ENCODE results near the gene PRUNE1.

Gene PRUNE1, protein sequence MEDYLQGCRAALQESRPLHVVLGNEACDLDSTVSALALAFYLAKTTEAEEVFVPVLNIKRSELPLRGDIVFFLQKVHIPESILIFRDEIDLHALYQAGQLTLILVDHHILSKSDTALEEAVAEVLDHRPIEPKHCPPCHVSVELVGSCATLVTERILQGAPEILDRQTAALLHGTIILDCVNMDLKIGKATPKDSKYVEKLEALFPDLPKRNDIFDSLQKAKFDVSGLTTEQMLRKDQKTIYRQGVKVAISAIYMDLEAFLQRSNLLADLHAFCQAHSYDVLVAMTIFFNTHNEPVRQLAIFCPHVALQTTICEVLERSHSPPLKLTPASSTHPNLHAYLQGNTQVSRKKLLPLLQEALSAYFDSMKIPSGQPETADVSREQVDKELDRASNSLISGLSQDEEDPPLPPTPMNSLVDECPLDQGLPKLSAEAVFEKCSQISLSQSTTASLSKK

DNA sequence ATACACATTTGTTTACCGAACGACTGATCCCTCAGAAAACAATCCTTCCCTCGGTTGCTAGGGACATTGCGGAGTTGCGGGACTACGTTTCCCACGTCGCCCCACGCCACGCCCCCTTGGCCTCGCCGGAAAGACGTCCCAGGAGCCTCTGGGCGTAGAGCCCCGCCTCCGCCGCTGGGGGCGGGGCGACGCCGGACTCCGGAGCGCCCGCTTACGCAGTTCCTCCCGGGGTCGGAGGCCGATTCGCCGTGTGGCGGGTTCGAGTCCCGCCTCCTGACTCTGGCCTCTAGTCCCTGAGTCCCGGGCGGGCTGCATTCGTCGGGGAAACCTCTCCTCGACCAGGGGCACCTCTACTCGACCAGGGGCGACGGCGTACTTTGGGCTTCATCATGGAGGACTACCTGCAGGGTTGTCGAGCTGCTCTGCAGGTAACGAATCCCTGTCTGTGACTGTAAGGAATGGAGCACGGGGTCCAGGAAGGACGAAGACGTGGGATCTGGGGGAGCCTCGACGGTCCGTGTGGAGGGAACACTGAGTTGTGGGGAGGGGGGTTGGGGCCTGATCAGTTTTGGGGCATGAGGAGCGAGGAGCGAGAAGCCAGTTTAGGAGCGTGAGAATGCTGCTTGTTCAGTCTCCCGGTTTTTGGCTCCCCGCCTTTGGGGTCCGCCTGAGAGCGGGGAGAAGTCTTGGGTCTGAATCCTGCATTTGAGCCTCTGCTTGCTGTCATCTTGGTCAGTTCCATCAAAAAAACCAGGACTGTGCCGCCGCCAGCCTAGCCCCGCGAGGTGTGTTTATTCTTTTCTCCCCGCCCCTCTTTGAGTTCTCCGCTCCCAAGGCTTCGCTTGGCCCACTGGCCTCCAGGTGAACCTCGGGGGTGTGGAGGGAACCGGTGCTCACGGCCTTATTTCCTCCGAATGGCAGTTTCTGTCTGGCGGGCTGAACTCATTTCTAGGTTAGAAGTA, at the start of gene PRUNE1:
Gene PRUNE1 (plus strand): TSS at position 206 of the 962 bp plus-strand sequence. CDS start 184 bp downstream, at position 390.
- DNase-seq = peak; percentile 89

DNA sequence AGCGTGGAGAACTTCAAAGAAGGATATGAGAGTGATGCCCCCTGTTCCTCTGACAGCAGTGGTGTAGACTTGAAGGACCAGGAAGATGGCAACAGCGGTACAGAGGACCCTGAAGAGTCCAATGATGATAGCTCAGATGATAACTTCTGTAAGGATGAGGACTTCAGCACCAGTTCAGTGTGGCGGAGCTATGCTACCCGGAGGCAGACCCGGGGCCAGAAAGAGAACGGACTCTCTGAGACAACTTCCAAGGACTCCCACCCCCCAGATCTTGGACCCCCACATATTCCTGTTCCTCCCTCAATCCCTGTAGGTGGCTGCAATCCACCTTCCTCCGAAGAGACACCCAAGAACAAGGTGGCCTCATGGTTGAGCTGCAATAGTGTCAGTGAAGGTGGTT, 47.6 kb upstream of the PRUNE1 start:
- no peak for DNase-seq

DNA sequence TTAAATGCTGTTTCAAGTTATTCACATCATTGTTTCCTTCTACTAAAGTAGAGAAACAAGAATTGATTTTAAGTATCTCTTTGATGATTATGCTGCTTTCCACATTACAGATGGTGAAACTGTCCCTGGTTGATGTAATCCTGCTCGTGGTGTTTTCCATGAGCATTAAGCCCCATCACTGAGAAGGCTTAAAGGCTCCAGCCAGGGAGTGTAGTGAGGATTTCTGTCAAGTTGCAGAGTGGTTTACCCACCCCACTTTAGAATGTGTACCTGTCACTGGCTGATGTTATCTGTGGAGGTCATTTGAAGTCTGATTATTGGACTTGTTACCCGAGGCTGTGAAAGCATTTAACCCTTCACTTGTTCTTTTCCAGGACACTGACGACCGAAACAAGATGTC, 46.5 kb upstream of the PRUNE1 start:
- no peak for DNase-seq

DNA sequence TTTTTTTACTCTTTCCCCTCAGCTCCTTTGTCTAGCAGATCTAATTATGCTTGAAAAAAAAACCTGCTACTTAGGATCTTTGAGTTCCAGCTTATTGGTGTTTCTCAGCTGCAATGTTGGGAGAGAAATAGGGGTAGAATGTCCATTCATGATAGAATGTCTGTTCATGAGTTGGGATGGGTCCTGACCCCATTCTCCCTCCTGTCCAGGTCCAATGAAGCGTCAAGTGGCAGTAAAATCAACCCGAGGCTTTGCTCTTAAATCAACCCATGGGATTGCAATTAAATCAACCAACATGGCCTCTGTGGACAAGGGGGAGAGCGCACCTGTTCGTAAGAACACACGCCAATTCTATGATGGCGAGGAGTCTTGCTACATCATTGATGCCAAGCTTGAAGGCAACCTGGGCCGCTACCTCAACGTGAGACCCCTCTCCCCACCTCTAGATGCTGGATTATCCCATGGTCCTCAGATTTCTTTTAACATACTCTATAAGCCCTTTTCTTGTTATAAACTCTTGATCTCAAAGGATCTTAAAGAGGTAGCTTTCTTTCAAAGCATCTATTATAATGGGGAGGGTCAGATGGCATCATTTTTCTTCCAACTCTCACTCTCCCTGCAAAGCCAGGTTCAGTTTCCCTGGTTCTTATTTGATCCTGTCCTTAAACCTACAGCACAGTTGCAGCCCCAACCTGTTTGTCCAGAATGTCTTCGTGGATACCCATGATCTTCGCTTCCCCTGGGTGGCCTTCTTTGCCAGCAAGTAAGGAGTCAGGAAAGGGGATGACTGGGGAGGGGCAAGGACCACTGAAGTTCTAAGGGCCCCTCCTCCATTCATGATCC, 44.7 kb upstream of the PRUNE1 start:
- DNase-seq = no peak

DNA sequence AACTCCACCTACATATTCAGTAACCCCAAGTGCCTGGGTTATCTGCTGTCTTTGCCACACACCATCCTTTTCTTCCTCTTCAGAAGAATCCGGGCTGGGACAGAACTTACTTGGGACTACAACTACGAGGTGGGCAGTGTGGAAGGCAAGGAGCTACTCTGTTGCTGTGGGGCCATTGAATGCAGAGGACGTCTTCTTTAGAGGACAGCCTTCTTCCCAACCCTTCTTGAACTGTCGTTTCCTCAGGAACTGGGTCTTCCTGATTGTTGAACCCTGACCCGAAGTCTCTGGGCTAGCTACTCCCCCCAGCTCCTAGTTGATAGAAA, 44.1 kb upstream of the PRUNE1 start:
- no peak for DNase-seq

DNA sequence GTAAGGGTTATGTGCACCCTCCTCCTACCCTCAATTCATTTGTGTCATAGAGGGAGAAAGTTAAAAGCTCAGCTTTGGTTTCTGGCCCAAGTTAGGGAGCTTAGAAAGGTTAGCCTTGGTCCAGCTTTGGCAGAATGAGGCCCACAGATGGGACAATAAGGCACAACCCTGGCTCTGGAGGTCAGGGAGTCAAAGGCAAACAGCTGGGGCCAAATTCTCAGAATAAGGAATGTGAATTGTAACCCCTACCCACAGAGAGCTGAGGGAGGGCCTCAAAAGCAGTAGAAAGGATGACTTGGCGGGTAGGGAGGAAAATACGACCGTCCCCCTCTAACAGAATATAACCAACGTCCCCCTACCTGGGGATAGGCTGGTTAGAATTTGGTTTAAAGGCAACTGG, 42.6 kb upstream of the PRUNE1 start:
- DNase-seq = no peak

DNA sequence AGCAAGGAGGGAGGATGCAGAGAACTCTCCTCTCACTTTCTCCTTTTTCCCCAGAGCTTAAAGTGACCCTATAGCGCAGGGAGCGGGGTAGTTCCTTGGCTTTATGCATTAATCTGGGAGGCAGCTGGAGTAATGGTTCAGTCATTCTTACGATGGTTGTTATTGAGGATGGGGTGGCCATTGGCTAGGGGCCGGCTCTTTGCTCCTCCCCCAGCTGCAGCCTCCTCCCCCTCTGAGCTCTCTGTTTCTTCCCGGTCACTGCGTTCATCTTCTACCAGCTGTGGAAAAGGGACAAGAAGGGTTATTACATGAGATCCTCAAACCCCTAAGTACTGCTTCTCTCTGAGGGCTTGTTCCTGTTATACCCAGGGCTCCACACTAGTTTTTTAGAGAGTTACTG, 42.2 kb upstream of the PRUNE1 start:
- DNase-seq = no peak

DNA sequence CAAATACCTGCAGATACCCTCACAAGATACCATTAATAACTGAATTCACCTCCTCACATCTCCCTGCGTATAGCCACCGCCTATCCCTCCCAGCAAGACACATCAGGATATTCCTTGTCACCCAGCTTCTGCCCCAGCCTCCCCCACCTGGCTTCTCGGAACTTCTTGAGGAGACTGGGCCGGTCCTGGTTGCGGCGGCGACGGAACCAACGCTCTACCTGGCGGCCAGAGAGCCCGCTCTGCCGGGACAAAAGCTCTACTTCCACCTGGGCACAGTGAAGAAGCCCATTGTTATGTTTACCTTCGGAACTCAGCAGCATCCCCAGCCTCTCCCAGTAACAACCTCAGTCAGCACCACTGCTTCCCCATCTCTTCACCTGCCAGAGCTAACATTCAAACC, 40.3 kb upstream of the PRUNE1 start:
- no peak for DNase-seq

DNA sequence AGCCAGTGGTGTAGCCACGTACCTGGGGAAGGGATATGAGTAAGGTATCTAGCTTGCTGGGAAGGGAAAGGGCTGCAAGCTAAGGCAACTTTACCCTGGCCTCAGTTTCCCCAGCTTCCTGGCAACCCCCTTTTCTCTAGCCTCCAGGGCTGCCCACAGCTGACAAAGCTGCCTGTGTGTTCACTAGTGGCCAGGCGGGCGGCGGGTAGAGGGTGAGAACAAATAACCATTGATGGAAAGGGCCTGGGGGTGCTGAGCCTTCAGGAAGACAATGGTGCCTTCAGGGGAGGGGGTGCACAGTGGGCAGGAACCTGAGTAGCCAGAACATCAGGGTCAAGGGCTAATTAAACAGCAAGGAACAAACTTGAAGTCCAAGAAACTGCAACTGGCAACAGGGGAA, 39.8 kb upstream of the PRUNE1 start:
- no peak for DNase-seq

DNA sequence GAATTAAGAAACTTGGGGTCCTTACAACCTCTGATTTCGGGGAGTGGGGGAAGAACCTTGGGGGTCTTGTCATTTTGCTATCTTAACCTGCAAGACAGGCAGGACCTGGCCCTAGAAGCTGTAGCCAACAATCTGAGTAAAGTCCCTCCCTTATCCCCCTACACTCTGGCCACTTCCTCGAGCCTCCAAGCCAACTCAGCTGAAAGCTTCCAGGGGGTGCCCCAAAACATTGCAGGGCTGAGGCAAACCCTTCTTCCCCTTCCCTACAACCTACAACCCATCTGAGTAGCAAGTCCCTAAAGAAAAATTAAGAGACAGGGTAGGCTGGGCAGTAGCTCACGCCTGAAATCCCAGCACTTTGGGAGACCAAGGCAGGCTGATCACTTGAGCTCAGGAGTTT, 38.6 kb upstream of the PRUNE1 start:
- DNase-seq = no peak

DNA sequence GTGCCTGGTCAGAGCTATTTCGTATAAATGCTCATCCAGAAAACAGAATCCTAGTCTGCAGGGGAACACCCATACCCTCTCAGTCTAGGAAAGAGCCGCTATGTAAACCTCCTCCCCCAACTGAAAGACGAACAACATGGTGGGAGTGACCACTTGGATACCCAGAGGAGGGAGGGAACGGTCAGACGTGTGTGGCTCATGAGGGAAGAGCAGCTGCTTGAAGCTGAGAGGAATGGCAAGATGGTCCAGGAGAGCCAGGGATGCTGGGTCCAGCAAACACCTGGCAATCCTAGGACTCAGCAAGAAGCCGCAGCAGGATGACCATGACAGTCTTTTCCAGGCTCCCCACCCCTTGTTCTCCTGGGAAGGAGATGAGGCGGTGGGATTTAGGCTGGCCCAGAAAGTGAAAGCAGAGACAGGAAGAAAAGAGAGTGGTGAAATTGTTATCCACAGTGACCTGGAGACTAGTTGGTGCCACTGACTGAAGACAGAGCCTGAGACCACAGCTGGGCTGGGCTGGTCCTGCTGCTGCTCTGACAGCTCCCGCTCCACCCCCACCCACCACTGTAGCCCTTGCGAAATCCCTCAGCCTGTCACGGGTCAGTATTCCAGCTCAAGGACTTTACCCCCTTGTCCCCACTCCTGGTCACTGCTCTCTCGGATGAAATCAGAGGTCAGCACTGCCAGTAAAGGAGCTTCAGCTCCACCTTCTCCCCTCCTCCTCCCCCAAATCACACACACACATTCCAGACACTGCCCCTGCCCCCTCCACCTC, 37.3 kb upstream of the PRUNE1 start:
- DNase-seq = no peak

DNA sequence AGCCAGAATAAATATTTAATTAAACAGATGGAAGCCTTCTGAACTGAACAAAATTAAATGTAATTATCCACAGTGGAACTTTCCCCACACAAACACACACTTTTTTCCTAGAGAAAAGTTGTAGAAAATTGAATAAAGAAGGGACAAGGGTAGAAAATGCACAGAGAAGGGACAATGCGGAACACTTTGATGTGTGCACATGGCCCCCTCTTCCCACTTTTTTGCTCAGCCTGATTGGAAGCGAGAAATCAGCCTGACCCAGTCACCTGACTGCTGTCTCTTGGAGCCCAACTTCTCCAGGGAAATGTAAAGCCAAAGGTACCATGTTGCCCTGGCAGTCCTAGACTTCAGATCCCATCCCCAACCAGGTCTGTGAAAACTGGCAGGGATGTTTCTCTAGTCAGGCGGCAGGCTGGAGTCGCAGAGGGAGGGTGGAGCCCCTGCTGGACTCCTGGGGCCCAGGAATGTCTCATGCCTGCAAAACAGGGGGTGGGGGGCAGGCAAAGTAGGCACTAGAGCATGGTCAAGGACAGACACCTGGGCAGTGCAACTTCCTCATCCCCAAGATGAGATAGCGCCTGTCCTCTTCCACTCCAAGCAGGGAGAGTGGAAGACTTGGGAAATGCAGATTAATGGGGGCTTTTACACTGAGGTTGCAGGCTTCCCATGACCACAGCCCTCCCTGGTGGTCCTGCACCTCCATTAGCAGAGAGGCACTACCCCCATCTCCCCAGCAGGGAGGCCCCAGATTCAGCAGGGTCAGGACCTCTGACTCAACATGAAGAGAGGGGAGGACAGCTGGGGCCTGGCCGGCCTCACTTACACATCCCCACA, 36.4 kb upstream of the PRUNE1 start:
- no peak for DNase-seq

DNA sequence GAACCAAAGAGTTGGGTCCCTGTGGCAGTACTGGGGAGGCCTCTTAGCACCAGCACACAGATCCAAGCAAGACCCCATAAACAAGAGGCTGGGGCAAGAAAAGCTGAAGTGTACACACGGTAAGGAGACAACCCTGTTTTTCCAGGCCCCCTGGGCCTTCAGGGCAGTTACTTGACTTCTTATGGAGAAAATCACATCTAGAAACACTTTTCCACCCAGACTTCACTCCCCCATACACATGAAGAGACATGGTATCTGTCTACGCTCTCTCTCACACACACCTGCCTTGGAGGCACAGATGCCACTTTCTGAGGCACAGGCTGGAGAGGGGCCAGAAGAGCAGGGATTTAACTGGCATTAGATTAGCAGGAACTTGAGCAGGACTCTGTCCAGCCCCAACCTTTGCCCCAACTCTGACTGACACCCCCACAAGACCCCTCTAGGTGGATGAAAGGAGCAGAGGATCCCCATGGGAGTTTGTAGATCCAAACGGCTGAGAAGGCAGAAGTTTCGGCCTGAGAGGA, 35.8 kb upstream of the PRUNE1 start:
- DNase-seq = no peak

DNA sequence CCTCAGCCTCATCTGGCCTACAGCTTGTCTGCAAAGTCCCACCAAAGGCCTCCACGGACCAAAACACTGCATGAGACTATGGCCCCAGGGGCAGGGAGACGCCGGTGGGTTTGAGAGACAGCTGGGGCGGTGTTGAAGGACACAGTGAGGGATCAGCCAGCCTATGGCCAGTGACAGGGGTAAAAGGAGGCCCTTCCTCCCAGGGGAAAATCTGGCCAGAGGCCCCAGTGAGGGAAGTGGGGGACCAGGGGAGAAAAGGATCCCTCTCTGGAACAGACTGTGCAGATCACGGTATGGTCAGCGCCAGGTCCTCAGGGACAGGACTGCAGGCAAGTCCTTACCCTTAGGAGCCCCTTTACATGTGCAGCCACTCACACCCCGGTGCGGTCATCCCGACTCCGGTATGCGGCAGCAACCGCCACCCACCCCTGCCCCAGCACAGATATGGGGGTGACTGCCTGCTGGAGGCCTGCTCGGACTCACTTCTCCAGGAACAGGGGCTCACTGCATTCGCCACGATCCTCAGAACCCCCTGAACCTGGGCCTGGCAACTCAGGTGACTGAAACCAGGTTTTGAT, 34.9 kb upstream of the PRUNE1 start:
- no peak for DNase-seq

DNA sequence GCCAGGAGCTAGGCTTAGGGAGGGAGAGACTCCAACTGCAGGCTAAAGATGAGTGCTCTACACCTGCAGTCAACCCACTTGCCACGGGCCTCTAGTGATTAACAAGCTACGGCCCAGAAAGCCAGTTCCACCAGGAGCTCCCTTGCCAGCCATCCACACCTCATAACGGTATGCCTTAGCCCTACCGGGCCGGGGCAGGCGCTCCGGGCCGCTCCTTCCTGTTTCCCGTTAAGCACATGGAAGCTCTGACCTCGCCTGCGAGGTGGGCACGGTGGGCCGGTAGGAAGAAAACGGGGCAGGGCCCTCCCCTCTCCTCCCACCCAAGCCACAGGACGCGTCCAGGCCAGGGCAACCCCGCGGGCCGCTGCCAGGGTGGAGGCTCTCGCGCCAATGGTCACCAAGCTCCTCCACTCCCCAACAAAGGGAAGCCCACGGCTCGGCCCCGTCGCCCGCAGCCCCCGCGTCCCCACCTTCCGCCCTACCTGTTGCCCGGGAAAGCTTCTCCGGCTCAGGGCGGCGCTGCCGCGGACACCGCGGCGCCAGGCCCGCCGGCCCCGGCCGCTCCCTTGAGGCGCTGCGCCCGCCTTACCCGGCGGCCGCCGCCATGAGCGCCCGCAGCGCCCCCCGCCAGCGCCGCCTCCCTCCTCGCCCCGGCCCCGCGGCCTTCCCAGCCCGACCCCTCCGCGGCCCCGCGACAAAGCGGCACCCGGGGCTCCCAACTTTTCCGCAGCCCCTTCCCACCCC, 34.2 kb upstream of the PRUNE1 start:
- DNase-seq = peak; percentile 13

DNA sequence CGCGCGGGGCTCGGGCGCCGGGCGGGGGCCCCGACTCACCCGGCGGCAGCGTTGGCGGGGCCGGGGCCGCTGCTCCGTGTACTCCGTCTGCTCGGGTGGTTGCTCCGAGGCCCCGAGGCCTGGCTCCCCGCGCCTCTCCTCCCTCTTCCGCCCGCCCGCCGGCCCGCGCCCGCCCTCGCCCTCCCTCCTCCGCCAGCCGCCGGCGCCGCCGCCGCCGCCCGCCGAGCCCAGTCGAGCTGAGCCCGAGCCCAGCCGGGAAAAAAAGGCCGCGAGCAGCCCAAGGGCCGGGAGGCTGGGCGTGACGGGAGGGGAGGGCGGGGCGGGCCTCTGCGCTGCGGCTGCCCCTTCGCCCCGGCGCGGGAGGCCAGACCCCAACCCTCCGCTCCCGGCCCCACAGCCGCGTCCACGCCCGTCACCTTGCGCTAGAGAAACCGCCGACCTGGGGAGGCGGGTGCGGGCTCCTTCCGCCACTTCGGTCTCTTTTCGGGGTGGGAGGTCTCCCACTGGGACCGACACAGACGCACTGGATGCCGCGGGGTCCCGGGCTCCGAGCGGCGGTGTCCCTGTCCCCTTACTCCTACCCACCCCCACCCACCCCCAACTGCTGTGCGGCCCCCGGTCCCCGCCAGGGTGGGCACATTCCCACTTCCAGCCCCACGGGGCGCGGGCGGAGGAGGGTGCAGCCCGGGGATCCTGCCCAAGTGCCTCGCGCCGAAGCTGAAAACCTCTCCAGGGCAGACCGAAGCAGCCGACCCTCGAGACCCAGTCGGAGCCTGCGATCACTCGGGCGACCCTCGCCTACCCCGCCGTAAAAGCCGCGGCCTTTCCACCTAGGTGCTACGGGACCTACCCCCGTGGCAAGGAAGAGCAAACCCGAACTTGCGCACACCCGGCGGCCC, 33.4 kb upstream of the PRUNE1 start, which contains the start of gene CERS2:
Gene CERS2 (minus strand): TSS at position 256 of the 899 bp plus-strand sequence. CDS start 5,745 bp downstream, outside the sequence.
- DNase-seq = peak; percentile 21

DNA sequence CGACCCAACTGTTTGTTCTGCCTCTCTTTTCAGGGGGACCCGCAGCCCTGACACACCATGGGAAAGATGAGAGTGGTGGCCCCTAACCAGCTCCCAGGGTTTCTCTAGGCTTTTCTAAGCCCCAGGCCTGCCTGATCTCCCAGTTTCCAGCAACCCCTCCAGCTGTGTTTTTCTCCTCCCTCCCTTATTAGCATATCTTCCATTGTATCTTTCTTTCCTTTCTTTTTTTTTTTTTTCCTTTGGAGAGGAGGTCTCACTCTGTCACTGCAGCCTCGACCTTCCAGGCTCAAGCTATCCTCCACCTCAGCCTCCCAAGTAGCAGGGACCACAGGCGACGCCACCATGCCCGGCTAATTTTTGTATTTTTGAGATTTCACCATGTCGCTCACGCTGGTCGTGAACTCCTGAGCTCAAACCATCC, 31.8 kb upstream of the PRUNE1 start:
- DNase-seq = no peak

DNA sequence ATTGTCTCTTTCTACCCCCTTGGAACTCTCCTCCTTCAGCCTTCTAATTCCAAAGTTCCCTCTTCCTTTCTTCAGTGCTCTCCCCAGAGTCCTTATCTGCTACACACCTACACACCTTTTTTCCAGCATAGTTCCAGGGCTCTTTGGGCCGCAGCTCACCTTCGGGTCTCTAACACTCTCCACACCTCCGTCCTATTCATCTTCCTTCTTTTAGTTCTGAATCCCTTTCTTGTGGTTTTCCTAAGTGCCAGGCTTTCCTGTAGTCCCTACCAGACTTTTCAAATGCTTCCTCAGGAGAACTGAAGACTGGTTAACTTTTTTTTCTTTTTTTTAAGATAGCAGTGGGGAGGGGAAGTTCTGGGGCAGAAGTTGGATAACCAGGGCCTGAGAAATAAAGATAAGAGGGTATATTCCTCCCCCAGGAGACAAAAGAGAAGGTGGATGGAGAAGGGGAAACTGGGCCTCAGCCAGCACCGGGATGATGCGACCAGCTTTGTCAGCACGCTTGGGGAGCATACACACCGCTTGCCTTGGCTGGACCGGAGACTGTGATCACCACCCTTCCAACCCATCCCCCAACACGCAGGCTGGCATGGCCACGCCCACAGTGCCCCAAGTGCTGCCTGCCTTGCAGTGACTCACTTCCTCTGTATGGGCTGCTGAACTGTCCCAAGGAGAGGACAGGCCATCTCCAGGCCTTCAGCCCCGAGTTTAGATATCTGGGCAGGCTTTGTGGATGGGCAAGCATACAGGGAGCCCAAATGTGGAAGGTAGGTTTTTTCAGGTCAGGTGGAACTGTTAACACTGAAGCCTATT, 31.2 kb upstream of the PRUNE1 start:
- DNase-seq = no peak
